ENCODE data around the gene BCO1.

BCO1 gene

GRCh38 chr16:81280393-81280792 lies 41.9 kb downstream of the BCO1 start:
- no peak for TF ChIP-seq CTCF (IDR thresholded peaks at IDR 0.05)
- Histone ChIP-seq H3K4me3 (no peak overlapping the region), H3K27ac (no peak overlapping the region)
- no peak for DNase-seq (ENCODE audit: low spot score)

GRCh38 chr16:81283044-81283443 lies 44.6 kb downstream of the BCO1 start:
- Histone ChIP-seq H3K27ac (no peak overlapping the region), H3K4me3 (no peak overlapping the region)
- TF ChIP-seq CTCF (IDR thresholded peaks at IDR 0.05): no peak
- DNase-seq (ENCODE audit: low spot score): no peak

GRCh38 chr16:81284995-81285600 lies 46.6 kb downstream of the BCO1 start:
- Histone ChIP-seq H3K27ac (no peak overlapping the region), H3K4me3 (no peak overlapping the region)
- no peak for DNase-seq (ENCODE audit: low spot score)
- no peak for TF ChIP-seq CTCF (IDR thresholded peaks at IDR 0.05)

GRCh38 chr16:81286190-81286589 lies 47.7 kb downstream of the BCO1 start:
- DNase-seq (ENCODE audit: low spot score): no peak
- no peak for TF ChIP-seq CTCF (IDR thresholded peaks at IDR 0.05)
- Histone ChIP-seq H3K4me3 (no peak overlapping the region), H3K27ac (no peak overlapping the region)

- no peak for DNase-seq (ENCODE audit: low spot score)
- H3K27ac ChIP-seq: no peak overlapping the region
- TF ChIP-seq CTCF (IDR thresholded peaks at IDR 0.05): no peak
- no peak overlapping the region for H3K4me3 ChIP-seq
Measured at GRCh38 chr16:81291117-81291516, 52.6 kb downstream of the BCO1 start.

- Histone ChIP-seq H3K27ac (no peak overlapping the region), H3K4me3 (no peak overlapping the region)
- TF ChIP-seq CTCF (IDR thresholded peaks at IDR 0.05): no peak
- DNase-seq (ENCODE audit: low spot score): no peak
Measured at GRCh38 chr16:81292936-81293335, 54.4 kb downstream of the BCO1 start.

GRCh38 chr16:81293909-81294802 lies 55.7 kb downstream of the BCO1 start:
- Histone ChIP-seq H3K27ac (no peak overlapping the region), H3K4me3 (no peak overlapping the region)
- no peak for TF ChIP-seq CTCF (IDR thresholded peaks at IDR 0.05)
- no peak for DNase-seq (ENCODE audit: low spot score)
